Measurements from ENCODE around the gene KERA.

Gene KERA

DNA sequence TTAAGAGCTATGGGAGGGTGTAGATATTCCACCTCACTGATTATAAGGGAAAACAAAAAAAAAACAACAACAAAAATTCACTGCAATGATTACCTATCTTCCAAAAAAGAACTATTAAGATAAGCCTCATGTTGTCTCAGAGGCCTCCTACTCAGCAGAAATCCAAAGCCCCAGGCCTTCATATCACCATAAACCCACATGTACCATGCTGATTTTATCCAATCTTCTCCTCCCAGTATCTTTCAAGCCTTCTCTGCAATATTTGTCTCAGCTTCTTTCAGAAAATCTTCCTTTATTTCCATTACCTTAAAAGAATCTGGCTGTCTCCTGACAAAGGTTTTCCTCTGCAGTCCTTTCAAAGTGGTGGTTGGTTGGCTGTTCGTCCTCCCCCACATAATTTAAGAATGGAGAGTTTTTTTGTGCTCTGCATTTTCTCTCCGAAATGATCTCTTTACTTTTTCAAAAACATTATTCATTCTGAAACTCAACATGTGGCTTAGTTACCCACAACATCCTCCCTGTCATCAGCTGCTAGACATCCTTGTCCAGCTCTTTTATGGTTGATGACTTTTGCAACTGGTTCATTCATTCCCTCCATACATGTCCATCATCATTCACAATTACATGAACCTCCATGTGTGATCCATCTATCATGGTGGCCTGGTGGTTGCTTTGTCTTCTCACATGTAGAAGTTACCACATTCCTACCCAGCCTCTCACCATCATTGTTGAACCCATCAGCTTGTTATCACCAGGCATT is 50.1 kb downstream of the KERA start:
- 100% methylated on average over 1 of the region's 2 CpGs for WGBS
- H3K4me1 ChIP-seq (ENCODE audit: insufficient read depth, low read length) = no peaks in the 10 kb centered on the region
- no peaks in the 10 kb centered on the region for H3K36me3 ChIP-seq (ENCODE audit: insufficient read depth, low read length)
- no peaks in the 10 kb centered on the region for H3K9me3 ChIP-seq (ENCODE audit: insufficient read depth, low read depth, low read length)
- H3K27me3 ChIP-seq (ENCODE audit: insufficient read depth, low read length) = no peaks in the 10 kb centered on the region
- H3K4me3 ChIP-seq (ENCODE audit: low read length) = no peak overlapping the region
- H3K9ac ChIP-seq (ENCODE audit: low read depth, low read length) = no peak overlapping the region
- H3K27ac ChIP-seq (ENCODE audit: low read depth, low read length) = no peak overlapping the region

GRCh38 chr12:91004872-91005271 is 53.0 kb downstream of the KERA start, which contains the start of gene EPYC:
Gene EPYC (minus strand): TSS chr12:91004972. CDS start chr12:91002565, 2,407 bp downstream.
- Histone ChIP-seq H3K36me3 (ENCODE audit: insufficient read depth, low read length) (no peaks in the 10 kb centered on the region), H3K27ac (ENCODE audit: low read depth, low read length) (no peak within 1 kb of the TSS), H3K4me1 (ENCODE audit: insufficient read depth, low read length) (no peaks in the 10 kb centered on the region), H3K27me3 (ENCODE audit: insufficient read depth, low read length) (no peaks in the 10 kb centered on the region), H3K9me3 (ENCODE audit: insufficient read depth, low read depth, low read length) (no peaks in the 10 kb centered on the region), H3K9ac (ENCODE audit: low read depth, low read length) (no peak within 1 kb of the TSS), H3K4me3 (ENCODE audit: low read length) (no peak within 1 kb of the TSS)

GRCh38 chr12:91003737-91004136 is 54.1 kb downstream of the KERA start:
- Histone ChIP-seq H3K4me1 (ENCODE audit: insufficient read depth, low read length) (no peaks in the 10 kb centered on the region), H3K27ac (ENCODE audit: low read depth, low read length) (no peak overlapping the region), H3K36me3 (ENCODE audit: insufficient read depth, low read length) (no peaks in the 10 kb centered on the region), H3K27me3 (ENCODE audit: insufficient read depth, low read length) (no peaks in the 10 kb centered on the region), H3K9me3 (ENCODE audit: insufficient read depth, low read depth, low read length) (no peaks in the 10 kb centered on the region), H3K4me3 (ENCODE audit: low read length) (no peak overlapping the region), H3K9ac (ENCODE audit: low read depth, low read length) (no peak overlapping the region)

GRCh38 chr12:91001306-91001705 is 56.5 kb downstream of the KERA start:
- 94% methylated on average over 1 of the region's 1 CpG for WGBS
- Histone ChIP-seq H3K27me3 (ENCODE audit: insufficient read depth, low read length) (no peaks in the 10 kb centered on the region), H3K4me3 (ENCODE audit: low read length) (no peak overlapping the region), H3K27ac (ENCODE audit: low read depth, low read length) (no peak overlapping the region), H3K4me1 (ENCODE audit: insufficient read depth, low read length) (no peaks in the 10 kb centered on the region), H3K9me3 (ENCODE audit: insufficient read depth, low read depth, low read length) (no peaks in the 10 kb centered on the region), H3K36me3 (ENCODE audit: insufficient read depth, low read length) (no peaks in the 10 kb centered on the region), H3K9ac (ENCODE audit: low read depth, low read length) (no peak overlapping the region)

Measured in HUES64 (cell line).